Activated CD4-positive, alpha-beta memory T cell treated with anti-CD3 and anti-CD28 coated beads, Interleukin-2, amount 10 ng/mL, durations not matched to agents 7 days and 5 days (primary cell): ENCODE results near the gene UBXN11. TPM values are rescaled to one million over a fixed set of nuclear protein-coding genes. Genes with fewer than 3 reads are reported as not detected.

ENCODE experiments used
- CTCF ChIA-PET: fragments of 350-600 bp; sonication (Branson Sonifier 250); formaldehyde crosslinking; loops from one replicate; lab custom pipeline; 2021; ENCODE audit warnings: antibody characterized with exemption, inconsistent platforms; lab: Charles Lee
- POLR2A ChIA-PET: fragments of 350-600 bp; sonication (Branson Sonifier 250); formaldehyde crosslinking; loops from one replicate; lab custom pipeline; 2021; ENCODE audit warnings: antibody characterized with exemption; lab: Charles Lee
- DNase-seq: peaks from one replicate; pipeline ENCODE4 v3.0.0-alpha.2; 2020
- H3K27ac Mint-ChIP-seq: one replicate; pipeline ENCODE4 v1.8.0; 2021; ENCODE audit warnings: mild to moderate bottlenecking, mixed read lengths
- H3K27me3 Mint-ChIP-seq: one replicate; pipeline ENCODE4 v1.8.0; 2021; ENCODE audit warnings: mixed read lengths
- H3K36me3 Mint-ChIP-seq: one replicate; pipeline ENCODE4 v1.8.0; 2021; ENCODE audit warnings: low read depth, mixed read lengths
- H3K4me1 Mint-ChIP-seq: one replicate; pipeline ENCODE4 v1.8.0; 2021; ENCODE audit warnings: mixed read lengths
- H3K4me3 Mint-ChIP-seq: one replicate; pipeline ENCODE4 v1.8.0; 2021; ENCODE audit warnings: mild to moderate bottlenecking, mixed read lengths
- H3K9me3 Mint-ChIP-seq: one replicate; pipeline ENCODE4 v1.8.0; 2021; ENCODE audit warnings: mixed read lengths
- total RNA-seq, 2 experiments: library from RNA; stranded (reverse); gene quantifications; one replicate each; pipeline ENCODE4 v1.2.3, GENCODE V29; 2021

UBXN11 gene
- total RNA-seq, 2 experiments from 2014 or later: 46.9 to 49.9 TPM

DNA sequence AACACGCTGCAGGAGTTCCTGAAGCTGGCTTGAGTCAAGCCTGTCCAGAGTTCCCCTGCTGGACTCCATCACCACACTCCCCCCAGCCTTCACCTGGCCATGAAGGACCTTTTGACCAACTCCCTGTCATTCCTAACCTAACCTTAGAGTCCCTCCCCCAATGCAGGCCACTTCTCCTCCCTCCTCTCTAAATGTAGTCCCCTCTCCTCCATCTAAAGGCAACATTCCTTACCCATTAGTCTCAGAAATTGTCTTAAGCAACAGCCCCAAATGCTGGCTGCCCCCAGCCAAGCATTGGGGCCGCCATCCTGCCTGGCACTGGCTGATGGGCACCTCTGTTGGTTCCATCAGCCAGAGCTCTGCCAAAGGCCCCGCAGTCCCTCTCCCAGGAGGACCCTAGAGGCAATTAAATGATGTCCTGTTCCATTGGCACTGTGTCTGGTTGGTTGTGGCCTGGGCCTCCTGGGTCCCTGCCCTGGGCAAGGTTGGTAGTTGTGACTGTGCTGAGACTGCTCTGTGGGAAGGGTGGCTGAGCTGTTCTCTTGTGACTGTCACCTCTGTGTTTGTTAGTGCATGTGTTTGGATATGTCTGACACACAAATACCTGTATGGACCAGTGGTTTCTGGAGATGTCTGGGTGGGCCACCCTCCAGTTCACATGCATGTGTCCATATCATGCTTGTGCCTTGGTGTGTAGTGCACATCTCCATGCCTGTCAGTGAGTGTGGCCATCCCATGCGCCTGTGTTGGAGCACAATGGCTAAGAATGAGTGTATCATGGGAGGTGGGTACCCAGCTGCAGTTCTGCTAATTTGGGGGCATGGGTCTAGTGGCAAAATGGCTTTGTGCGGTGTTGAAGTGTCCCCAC lies 25.1 kb downstream of the UBXN11 start:
- DNase-seq: peak; percentile 26
- Mint-ChIP-seq H3K27ac (peak overlapping the region; percentile 98), H3K4me3 (peak overlapping the region; percentile 81), H3K27me3 (no peaks in the 10 kb centered on the region), H3K4me1 (peaks cover 88% of the 10 kb centered on the region), H3K36me3 (peaks cover 86% of the 10 kb centered on the region), H3K9me3 (no peaks in the 10 kb centered on the region)
- ChIA-PET CTCF (interaction anchor here (0.6 to 17.9 kb wide), 6 partner anchors 33 to 136 kb away, joined by 3 to 883 read pairs (median 4); partner anchors contain the start of genes CD52 and UBXN11), POLR2A (interaction anchor here (0.7 to 19.9 kb wide), 8 partner anchors 6 to 110 kb away, joined by 3 to 1302 read pairs (median 10); partner anchors contain the start of genes CD52, CEP85 and UBXN11)

DNA sequence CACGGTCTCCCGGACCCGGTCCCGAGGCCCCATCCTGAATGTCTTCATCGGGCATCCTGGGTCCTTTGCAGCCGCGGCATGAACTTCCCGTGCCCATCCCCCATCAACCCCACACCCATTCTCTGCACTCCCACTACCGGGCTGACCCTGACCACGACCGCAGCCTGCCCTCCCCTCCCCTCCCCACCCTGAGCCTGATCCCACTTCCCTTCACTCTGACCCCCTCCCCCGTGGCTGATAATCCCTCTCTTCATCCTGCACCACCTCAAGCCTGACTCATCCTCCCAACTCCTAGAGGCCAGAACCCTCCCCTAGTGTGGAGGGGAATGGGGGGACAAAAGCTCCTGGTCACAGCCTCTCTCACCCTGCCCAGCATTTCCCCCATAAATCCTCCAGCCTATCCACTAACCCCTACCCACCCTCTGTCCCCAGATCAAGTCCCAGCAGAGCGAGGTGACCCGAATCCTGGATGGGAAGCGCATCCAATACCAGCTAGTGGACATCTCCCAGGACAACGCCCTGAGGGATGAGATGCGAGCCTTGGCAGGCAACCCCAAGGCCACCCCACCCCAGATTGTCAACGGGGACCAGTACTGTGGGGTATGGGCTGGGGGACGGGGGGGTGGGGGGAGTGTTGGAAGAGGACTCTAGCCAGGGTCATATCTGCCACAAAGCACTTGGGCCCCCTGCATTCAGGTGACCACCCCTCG lies 25.9 kb downstream of the UBXN11 start:
- CTCF ChIA-PET: interaction anchor here (0.9 to 17.9 kb wide), 8 partner anchors 8 to 136 kb away, joined by 3 to 883 read pairs (median 6); partner anchors contain the start of genes CD52 and UBXN11
- Mint-ChIP-seq H3K9me3 (no peaks in the 10 kb centered on the region), H3K36me3 (peaks cover 89% of the 10 kb centered on the region), H3K4me3 (peak overlapping the region; percentile 81), H3K27ac (peak overlapping the region; percentile 98), H3K4me1 (peaks cover 88% of the 10 kb centered on the region), H3K27me3 (no peaks in the 10 kb centered on the region)
- POLR2A ChIA-PET: interaction anchor here (1.1 to 19.9 kb wide), 12 partner anchors 7 to 376 kb away, joined by 3 to 1302 read pairs (median 9); partner anchors contain the start of genes CD52, CEP85, DHDDS and UBXN11
- DNase-seq: peak; percentile 54

DNA sequence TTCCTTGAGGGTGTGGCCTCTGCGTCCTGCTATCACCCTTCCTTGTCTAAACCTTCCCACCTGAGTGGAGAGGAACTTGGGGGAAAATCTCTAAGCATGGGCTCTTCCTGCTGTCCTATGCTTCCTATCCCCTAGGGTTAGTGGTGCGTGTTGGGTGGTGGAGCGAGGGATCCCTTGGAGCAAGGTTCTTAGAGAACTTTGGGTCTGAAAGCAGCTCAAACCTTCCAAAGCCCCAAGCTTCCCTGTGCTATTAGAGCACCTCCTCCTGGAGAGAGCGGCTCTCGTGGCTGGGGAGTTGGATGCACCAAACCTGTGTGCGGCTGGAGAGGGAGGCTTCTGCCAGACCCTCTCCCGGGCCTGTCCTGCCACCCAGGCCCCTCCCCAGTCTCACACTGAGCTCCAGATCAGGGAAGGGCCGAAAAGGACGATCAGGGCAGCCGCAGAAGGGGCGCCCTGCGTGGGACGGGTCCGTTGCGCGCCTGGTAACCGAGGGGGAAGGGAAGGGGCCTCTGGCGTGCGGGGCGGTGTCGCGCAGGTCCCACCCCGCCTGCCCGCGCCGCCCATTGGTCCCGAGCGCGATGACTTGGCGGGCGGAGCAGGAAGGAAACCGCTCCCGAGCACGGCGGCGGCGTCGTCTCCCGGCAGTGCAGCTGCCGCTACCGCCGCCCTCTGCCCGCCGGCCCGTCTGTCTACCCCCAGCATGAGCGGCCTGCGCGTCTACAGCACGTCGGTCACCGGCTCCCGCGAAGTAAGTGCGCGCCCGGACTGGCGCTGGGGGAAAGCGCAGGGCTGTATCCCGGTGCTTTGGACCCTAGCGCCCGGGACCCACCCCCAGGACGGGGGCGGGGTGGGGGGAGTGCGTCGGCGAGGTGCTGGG lies 26.7 kb downstream of the UBXN11 start, which contains the start of gene SH3BGRL3:
TSS of gene SH3BGRL3 (plus strand) at position 631 of the 877 bp plus-strand sequence. CDS start at position 701, 70 bp downstream.
- H3K36me3 Mint-ChIP-seq: peaks cover 85% of the 10 kb centered on the region
- POLR2A ChIA-PET: interaction anchor here (0.8 to 19.9 kb wide), 15 partner anchors 8 to 375 kb away, joined by 3 to 1302 read pairs (median 5); partner anchors contain the start of genes CD52, CEP85, DHDDS and HMGN2
- H3K4me1 Mint-ChIP-seq: peaks cover 87% of the 10 kb centered on the region
- CTCF ChIA-PET: interaction anchor here (1.1 to 17.9 kb wide), 10 partner anchors 8 to 137 kb away, joined by 3 to 883 read pairs (median 7); partner anchors contain the start of genes CD52, CEP85, UBXN11 and ZNF593
- H3K4me3 Mint-ChIP-seq: peak within 1 kb of the TSS; percentile 81
- no peaks in the 10 kb centered on the region for H3K9me3 Mint-ChIP-seq
- H3K27ac Mint-ChIP-seq: peak within 1 kb of the TSS; percentile 98
- no peaks in the 10 kb centered on the region for H3K27me3 Mint-ChIP-seq
- peak; percentile 90 for DNase-seq

DNA sequence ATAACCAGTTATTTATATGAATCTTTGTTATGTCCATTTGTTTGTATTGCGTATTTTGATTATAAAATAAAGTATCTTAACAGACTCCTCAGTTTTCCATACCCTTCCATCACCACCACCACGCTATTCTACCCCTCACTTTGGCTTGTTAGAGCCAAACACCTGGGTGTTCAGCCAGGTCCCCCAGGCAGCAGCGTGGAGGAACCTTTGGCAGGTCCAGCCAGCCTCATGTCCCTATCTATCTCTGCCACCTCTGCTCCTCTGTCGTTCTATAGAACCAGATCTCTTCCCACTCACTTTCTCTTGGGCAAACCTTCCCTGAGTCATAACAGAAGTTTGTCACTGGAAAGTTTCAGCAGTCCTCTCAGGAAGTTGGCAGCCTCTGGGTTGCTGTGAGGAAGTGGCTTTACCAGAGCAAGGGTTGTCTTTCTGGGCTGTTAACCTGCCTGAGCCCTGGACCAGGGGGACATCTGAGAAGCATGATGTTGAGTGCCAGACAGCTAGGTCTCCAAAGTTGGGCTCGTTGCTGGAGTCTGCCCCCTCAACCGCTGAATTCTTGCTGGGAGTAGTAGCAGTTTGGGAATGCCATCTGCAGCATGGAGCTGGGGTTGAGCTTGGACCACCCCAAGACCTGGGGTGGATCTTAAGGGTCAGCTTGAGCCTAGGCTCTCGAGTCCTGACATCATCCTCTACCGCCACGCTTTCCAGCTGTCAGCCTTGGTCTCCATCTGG lies 27.5 kb downstream of the UBXN11 start:
- H3K27me3 Mint-ChIP-seq: no peaks in the 10 kb centered on the region
- DNase-seq: peak; percentile 49
- POLR2A ChIA-PET: interaction anchor here (0.8 to 19.9 kb wide), 15 partner anchors 8 to 374 kb away, joined by 3 to 1302 read pairs (median 5); partner anchors contain the start of genes CD52, CEP85, DHDDS and HMGN2
- CTCF ChIA-PET: interaction anchor here (1.1 to 17.9 kb wide), 11 partner anchors 7 to 138 kb away, joined by 3 to 883 read pairs (median 7); partner anchors contain the start of genes CD52, CEP85, UBXN11 and ZNF593
- H3K9me3 Mint-ChIP-seq: no peaks in the 10 kb centered on the region
- H3K4me1 Mint-ChIP-seq: peaks cover 86% of the 10 kb centered on the region
- peak overlapping the region; percentile 84 for H3K27ac Mint-ChIP-seq
- peaks cover 84% of the 10 kb centered on the region for H3K36me3 Mint-ChIP-seq
- peak overlapping the region; percentile 81 for H3K4me3 Mint-ChIP-seq

DNA sequence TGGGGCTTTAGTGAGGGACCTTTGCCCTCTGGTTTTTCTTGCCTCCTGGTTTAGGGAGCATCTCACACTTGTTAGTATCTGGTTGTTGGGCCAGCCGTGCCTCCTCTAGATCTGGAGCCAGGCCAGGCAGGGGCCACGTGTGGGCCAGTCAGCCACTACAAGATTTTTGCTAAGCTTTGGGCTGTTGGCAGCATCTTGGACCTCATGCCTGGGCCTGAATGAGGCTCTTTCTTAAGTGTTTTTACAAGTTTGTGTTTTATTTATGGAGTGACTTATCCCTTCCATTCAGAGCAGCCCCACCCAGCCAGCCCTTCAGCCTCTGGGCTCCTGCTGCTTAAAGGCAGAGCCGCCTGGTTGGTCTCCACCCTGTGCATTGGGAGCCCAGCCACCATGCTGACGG lies 28.1 kb downstream of the UBXN11 start:
- no peaks in the 10 kb centered on the region for H3K27me3 Mint-ChIP-seq
- ChIA-PET POLR2A (interaction anchor here (1.2 to 19.9 kb wide), 7 partner anchors 9 to 193 kb away, joined by 3 to 1302 read pairs (median 26); partner anchors contain the start of genes CD52, CEP85, DHDDS and UBXN11), CTCF (interaction anchor here (1.1 to 17.9 kb wide), 7 partner anchors 9 to 139 kb away, joined by 3 to 883 read pairs (median 19); partner anchors contain the start of genes CD52, CEP85 and UBXN11)
- H3K27ac Mint-ChIP-seq: peak overlapping the region; percentile 84
- H3K36me3 Mint-ChIP-seq: peaks cover 80% of the 10 kb centered on the region
- peaks cover 80% of the 10 kb centered on the region for H3K4me1 Mint-ChIP-seq
- peak overlapping the region; percentile 28 for H3K4me3 Mint-ChIP-seq
- H3K9me3 Mint-ChIP-seq: no peaks in the 10 kb centered on the region
- DNase-seq: no peak

DNA sequence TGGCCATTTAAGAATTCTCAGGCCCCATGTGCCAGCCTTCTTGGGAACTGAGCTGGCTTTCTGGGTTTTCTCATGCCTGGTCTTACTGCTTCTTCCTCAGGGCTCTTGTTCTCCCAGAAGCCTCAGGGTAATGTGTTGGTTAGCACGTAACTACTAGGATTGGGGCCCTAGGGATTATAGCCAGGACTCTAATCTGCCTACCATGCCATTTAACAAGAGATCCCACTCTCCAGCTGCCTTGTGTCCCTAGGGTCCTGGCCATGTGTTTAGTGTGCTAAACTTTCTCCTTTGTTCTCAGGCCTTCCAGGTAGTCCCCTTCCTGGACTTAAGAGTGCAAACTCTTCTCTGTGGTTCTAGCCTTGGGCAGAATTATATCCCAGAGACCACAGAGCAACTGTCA lies 28.7 kb downstream of the UBXN11 start:
- H3K36me3 Mint-ChIP-seq: peaks cover 80% of the 10 kb centered on the region
- H3K4me1 Mint-ChIP-seq: peaks cover 74% of the 10 kb centered on the region
- no peaks in the 10 kb centered on the region for H3K27me3 Mint-ChIP-seq
- no peaks in the 10 kb centered on the region for H3K9me3 Mint-ChIP-seq
- ChIA-PET CTCF (interaction anchor here (1.1 to 17.9 kb wide), 9 partner anchors 10 to 139 kb away, joined by 3 to 883 read pairs (median 13); partner anchors contain the start of genes CD52, CEP85, UBXN11 and ZNF593), POLR2A (interaction anchor here (1.0 to 19.9 kb wide), 8 partner anchors 10 to 194 kb away, joined by 3 to 1302 read pairs (median 19); partner anchors contain the start of genes CD52, CEP85, DHDDS and UBXN11)
- H3K4me3 Mint-ChIP-seq: no peak overlapping the region
- peak overlapping the region; percentile 84 for H3K27ac Mint-ChIP-seq
- no peak for DNase-seq

DNA sequence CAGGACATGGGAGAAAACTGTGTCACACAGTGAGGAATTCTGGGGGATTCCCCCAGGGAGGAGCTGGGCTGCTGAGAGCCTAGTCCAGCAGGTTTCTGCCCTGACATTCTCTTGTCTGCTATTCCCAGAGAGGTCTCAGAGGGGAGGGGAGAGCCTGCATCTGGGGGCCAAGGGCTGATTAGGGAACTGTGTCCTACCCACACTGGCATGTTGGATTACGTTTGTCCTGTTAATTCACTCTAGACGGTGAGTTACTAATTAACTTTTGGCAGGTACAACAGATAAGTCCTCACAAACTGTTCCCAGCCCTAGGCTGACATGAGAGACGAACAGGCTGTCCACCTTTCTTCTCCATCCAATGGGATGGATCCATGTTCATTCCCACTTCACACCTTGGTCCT lies 29.2 kb downstream of the UBXN11 start:
- no peak for DNase-seq
- Mint-ChIP-seq H3K9me3 (no peaks in the 10 kb centered on the region), H3K27me3 (no peaks in the 10 kb centered on the region), H3K27ac (peak overlapping the region; percentile 96), H3K4me3 (no peak overlapping the region), H3K4me1 (peaks cover 70% of the 10 kb centered on the region), H3K36me3 (peaks cover 78% of the 10 kb centered on the region)
- ChIA-PET POLR2A (interaction anchor here (0.7 to 19.9 kb wide), 9 partner anchors 10 to 194 kb away, joined by 3 to 1302 read pairs (median 10); partner anchors contain the start of genes CD52, DHDDS, UBXN11 and ZNF593), CTCF (interaction anchor here (0.8 to 17.9 kb wide), 11 partner anchors 10 to 139 kb away, joined by 3 to 883 read pairs (median 13); partner anchors contain the start of genes CD52, CEP85, UBXN11 and ZNF593)

DNA sequence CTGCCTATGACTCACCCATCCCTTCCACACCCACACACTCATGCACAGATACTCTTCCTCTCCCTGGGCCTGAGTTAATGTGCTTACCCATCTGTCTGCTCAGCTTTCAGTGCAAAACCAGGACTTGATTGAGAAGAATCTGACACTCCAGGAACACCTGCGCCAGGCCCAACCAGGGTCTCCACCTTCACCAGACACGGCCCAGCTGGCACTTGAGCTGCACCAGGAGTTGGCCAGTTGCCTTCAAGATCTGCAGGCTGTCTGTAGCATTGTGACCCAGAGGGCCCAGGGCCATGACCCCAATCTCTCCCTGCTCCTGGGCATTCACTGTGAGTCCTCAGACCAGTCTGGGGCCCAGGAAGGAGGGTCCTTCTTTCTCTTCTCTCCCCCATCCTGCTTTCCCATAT lies 30.0 kb downstream of the UBXN11 start:
- H3K9me3 Mint-ChIP-seq: no peaks in the 10 kb centered on the region
- no peak for DNase-seq
- CTCF ChIA-PET: interaction anchor here (0.6 to 17.9 kb wide), 22 partner anchors 10 to 443 kb away, joined by 3 to 883 read pairs (median 7); partner anchors contain the start of genes CD52, CEP85, UBXN11 and ZNF593
- no peaks in the 10 kb centered on the region for H3K27me3 Mint-ChIP-seq
- peaks cover 63% of the 10 kb centered on the region for H3K4me1 Mint-ChIP-seq
- POLR2A ChIA-PET: interaction anchor here (0.7 to 19.9 kb wide), 10 partner anchors 11 to 196 kb away, joined by 3 to 1302 read pairs (median 9); partner anchors contain the start of genes CD52, DHDDS, HMGN2 and UBXN11
- H3K36me3 Mint-ChIP-seq: peaks cover 76% of the 10 kb centered on the region
- peak overlapping the region; percentile 34 for H3K4me3 Mint-ChIP-seq
- peak overlapping the region; percentile 96 for H3K27ac Mint-ChIP-seq

DNA sequence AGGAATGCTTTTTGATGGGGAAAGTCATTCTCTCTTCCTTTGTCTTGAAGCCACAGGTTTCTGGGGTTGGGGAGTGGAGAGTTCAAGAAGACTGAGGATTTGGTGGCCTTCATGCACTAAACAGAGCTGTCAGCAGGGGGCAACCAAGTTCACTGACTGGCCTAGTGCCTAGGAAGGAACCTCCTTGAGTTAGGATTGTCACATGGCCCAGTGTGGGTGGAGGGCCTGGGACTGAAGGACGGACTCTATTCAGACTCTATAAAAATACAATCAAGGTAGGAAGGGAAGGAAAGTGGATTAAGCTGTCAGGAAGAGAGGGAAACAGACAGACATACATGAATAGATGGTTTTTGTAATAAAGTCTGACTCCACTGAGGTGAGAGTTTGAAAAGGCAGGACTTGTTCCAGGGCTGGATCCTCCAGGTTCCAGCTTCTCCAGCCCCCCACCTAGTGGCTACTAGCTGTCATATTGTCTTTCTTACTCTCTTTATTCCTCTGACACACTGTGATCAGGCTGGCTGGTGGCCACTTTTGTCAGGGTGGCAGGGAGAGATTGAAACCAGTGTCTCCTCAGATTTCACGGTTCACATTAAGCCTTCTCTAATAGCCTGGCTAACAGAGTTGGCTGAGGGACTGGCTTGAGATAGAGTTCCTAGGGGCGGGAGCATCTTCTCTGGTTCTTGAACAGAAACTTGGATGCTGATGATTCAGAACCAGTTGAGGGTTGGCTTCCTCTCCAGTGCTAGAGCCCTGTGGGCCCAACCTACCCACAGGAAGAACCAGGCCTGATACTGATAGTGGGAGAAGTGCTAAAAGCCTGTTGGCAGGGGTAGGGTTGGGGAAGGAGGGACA lies 30.6 kb downstream of the UBXN11 start:
- H3K27ac Mint-ChIP-seq: peak overlapping the region; percentile 96
- H3K36me3 Mint-ChIP-seq: peaks cover 75% of the 10 kb centered on the region
- peaks cover 57% of the 10 kb centered on the region for H3K4me1 Mint-ChIP-seq
- H3K9me3 Mint-ChIP-seq: no peaks in the 10 kb centered on the region
- H3K4me3 Mint-ChIP-seq: peak overlapping the region; percentile 52
- H3K27me3 Mint-ChIP-seq: no peaks in the 10 kb centered on the region
- ChIA-PET CTCF (interaction anchor here (0.6 to 17.9 kb wide), 26 partner anchors 9 to 1698 kb away, joined by 3 to 883 read pairs (median 5); partner anchors contain the start of genes CD52, CEP85, UBXN11 and ZNF593), POLR2A (interaction anchor here (1.0 to 19.9 kb wide), 10 partner anchors 11 to 512 kb away, joined by 3 to 1302 read pairs (median 8); partner anchors contain the start of genes CD52, CEP85, HMGN2 and PIGV)
- peak; percentile 82 for DNase-seq
